ENCODE data around the gene CHCT1.
"Not testable (repeated sequence)": the region's sequence is repeated elsewhere in the genome, so short reads cannot be mapped to it uniquely, and the experiment has no call there.

CHCT1 gene

DNA sequence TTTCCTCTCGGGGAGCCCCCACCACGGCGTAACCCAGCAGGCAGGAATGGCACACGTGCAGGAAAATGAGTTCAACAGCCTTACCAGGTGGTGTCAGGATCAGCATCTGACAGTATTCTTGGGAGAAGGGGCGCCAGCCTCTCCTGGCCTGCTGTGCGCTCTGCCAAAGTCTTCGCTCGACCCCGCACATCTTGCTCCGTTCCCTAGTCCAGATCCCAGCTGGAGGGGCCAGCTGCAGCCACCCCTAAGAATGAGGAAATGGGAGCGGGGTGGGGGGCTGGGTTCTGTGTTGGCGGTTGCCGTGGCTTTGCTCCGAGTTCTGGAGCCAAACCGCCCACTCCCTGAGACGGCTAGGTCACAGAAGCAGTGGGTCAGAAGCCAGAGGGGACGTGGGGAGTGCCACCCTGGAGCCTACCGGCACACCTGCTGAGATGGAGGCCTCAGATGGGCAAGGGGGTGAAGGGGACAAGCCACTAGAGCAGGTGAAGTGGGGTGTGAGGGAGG, at the start of gene CHCT1:
TSS of gene CHCT1 (plus strand) at position 328 of the 504 bp plus-strand sequence. CDS start at position 432, 104 bp downstream.
- no peak for DNase-seq

GRCh38 chr17:60372790-60373483, 49.4 kb upstream of the CHCT1 start:
- DNase-seq: no peak

DNA sequence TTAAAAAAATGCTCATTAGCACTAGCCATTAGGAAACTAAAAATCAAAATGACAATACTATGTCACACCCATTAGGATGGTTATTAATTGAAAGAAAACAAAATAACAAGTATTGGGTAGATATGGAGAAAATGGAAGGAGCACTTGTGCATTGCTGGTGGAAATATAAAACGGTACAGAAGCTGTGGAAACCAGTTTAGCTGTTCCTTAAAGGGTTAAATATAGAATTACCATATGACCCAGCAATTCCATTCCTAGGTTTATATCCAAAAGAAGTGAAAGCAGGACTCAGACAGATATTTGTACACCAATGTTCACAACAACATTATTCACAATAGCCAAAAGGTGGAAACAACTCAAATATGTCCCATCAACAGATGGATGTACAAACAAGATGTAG, 44.1 kb upstream of the CHCT1 start:
- not testable (repeated sequence) for DNase-seq

- DNase-seq: not testable (repeated sequence)
These were observed 42.8 kb upstream of the CHCT1 start for GRCh38 chr17:60379461-60379860.

- no peak for DNase-seq
These were observed 40.3 kb upstream of the CHCT1 start for GRCh38 chr17:60381958-60382357.

- DNase-seq: no peak
These were observed 38.9 kb upstream of the CHCT1 start for GRCh38 chr17:60383379-60383778.

DNA sequence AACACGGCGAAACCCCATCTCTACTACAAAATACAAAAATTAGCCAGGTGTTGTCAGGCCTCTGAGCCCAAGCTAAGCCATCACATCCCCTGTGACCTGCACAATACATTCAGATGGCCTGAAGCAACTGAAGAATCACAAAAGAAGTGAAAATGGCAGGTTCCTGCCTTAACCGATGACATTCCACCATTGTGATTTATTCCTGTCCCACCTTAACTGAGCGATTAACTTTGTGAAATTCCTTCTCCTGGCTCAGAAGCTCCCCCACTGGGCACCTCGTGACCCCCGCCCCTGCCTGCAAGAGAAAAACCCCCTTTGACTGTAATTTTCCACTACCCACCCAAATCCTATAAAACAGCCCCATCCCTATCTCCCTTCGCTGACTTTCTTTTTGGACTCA, 37.4 kb upstream of the CHCT1 start:
- not testable (repeated sequence) for DNase-seq

GRCh38 chr17:60386147-60387058, 35.9 kb upstream of the CHCT1 start:
- DNase-seq: no peak

DNA sequence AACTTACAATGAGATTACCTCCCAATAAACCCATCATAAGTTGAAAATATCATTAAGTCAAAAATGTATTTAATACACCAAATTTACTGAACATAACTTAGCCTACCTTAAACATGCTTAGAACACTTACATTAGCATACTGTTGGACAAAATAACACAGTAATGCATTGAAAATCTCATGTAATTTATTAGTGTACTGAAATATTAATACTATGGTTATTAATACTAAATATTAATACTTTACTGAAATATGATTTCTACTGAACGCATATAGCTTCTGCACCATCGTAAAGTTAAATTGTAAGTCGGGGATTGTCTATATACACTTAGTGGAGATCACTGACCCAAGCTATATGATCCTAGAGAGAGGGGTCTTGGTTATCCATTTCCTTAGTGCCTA, 34.6 kb upstream of the CHCT1 start:
- no peak for DNase-seq

GRCh38 chr17:60388742-60389141, 33.5 kb upstream of the CHCT1 start:
- no peak for DNase-seq

- DNase-seq: no peak
These were observed 32.1 kb upstream of the CHCT1 start for GRCh38 chr17:60390186-60390585.

DNA sequence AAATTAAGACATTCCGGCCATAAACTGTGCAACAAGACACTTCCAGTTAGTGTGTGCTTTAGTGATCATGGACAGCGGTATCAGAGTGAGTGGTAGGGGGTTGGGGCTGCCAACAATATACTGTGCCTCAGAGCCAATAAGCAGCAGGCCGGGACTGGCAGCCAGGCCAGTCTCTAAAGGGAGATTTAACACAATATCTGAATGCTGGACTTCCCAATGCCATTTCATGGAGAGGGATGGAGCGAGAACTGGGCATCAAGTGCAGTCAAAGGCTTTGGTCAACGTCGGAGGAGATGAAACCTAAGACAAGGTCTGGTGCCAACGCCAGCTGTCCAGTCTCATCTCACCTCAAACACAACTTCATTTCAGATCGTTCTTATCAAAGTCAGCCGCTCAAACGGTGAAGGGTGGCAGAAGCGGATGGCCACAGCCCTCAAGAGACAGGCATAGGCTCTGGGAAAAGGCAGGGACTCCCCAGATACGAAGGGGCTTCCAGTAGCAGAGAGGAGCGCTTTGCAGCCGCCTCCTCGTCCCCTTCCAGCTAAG, 31.3 kb upstream of the CHCT1 start:
- no peak for DNase-seq

DNA sequence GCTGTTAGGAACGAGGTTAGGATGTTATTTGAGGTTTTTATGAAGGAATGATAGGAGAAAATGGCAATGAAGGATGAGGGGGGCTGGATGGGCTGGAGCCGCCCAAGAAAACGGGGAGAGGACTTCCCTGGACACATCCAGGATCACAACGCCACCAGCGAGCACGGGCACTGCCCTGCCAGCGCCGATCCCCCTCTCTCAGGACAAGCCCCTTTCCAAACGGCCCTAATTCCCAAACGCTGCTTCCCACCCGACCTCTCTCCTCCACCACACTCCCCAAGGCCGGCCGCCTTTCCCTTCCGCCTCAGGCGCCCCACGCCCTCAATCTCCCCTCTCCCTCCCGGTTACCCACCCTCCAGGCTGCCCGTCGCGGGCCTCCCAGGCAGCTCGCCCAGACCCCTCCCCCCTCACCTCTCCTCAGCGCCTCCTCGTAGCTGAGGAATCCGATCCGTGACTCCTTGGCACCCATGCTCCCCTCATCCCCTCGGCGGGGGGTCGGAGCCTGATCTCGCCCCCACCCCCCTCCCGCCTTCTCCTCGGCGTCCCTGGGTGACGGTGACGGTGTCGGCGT, 30.7 kb upstream of the CHCT1 start:
- DNase-seq: no peak

DNA sequence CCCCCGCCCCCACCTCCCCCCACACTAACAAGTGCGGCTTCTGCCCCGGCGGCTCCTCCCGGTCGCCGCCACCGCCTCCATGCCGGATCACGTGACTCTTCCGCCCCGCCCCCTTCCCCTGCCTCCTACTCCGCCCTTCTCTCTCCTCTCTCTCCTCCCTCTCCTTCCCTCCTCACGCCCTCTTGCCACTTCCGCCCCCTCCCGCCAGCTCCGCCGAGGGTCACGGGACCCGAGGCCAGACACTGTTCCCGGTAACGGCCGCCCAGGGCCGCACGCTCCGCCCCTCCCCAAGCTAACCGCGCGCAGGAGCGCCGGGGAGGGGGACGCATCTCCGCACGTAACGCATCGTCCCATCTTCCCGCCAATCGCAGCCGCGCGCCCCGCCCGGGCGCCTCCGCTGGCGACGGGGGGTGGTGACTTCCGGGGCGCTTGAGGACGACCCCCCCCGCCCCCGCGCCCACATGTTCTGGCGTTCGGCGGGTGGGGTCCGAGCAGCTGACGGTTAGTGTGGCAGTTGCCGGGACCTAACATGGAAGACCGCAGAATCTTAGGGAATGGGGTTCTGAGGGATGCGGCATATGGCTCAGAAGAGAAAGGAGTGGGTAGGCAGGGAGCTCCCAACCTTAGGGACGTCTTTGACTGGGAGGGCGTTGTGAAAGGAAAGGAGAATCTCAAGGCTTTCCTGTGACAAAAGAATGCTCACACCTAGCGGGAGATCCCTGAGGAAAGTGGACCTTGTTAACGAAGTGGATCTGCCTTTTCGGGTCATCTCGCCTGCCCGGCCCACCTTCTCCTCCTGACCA, 30.0 kb upstream of the CHCT1 start, which contains the start of gene USP32:
TSS of gene USP32 (minus strand) at position 92 of the 803 bp plus-strand sequence. CDS start 194 bp downstream, outside the sequence.
- peak; percentile 93 to 98 (median 96) for DNase-seq

DNA sequence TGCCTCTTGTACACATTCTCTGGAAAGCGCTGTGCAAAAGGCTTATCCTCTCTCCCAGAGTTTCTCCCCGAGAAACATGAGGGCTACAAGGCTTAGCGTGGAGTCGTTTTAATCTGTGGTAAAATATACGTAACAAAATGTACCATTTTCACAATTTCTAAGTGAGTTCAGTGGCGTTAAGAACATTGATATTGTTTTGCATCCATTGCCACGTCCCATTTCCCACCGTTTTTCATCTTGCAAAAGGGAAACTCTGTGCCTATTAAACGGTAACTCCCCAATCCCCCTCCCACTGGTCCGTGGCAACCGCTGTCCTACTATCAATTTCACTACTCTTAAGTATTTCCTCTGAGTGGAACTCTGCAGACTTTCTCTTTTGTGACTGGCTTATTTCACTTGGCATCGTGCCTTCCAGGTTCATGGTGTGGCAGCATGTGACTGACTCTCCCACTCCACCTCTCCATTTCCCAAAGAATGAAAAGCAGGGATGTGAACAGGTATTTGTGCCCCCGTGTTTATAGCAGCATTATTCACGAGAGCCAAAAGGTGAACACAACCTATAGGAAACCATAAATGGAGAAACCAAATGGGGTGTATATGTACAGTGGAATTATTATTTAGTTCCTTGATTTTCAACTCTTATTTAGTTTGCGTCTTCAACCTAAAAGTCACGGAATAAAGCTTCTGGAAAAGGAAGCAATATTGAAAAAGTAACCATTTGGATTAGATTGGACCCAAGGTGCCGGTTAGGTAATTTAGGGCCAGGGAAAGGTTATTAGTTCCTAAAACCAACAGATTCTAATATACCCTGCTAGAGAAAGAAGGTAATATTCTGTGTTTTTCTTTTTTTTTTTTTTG, 29.2 kb upstream of the CHCT1 start:
- no peak for DNase-seq

- DNase-seq: no peak
These were observed 28.2 kb upstream of the CHCT1 start for GRCh38 chr17:60393840-60394723.

DNA sequence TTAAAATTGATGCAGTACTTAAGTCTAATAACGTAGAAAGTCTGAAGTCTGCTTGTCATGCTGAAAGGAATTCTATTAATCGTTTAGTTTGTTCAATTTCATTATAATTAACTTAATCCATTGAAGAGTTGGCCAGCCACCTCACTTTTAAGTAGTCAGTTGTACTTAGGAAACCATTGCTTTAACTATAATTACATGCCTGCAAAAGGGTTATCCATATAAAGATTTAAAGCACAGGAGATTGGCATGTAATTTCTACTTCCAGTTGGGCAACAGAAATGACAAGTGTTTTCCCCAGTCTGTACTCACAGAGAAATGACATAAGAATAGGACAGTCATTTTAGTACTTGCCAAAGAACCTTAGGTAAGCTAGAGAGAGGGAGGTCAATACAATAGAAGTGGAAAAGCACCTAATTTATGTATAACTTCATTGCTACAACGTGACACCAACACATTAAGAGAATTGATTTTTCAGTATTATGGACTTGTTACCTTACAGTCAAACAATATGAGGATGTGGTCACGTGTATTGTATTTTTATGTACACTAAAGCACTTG, 26.7 kb upstream of the CHCT1 start:
- no peak for DNase-seq

GRCh38 chr17:60396412-60396811, 25.9 kb upstream of the CHCT1 start:
- no peak for DNase-seq

DNA sequence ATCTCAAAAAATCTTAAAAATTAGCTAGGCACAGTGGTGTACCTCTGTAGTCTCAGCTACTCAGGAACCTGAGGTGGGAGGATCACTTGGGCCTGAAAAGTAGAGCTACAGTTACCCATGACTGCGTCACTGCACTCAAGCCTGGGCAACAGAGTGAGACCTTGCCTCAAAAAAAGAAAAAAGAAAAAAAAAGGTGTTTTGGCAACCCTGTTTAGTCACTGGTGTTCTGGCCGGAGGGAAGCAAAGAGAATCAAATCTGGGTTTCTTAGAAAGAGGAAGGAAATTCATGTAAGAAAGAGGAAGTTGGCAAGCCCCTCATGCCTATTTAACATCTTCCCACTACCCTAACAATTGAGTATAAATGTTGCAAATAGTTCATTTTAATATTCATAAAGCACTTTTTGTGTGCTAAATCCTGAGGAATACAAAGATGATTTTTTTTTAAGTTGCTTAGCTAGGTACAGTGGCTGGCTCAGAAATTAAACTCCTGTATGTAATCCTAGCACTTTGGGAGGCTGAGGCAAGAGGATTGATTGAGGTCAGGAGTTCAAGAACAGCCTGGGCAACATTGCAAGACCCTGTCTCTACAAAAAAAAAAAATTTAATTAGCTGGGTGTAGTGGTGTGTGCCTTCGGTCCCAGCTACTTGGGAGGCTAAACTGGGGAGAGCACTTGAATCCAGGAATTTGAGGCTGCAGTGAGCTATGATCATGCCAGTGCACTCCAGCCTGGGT, 23.9 kb upstream of the CHCT1 start:
- no peak for DNase-seq

Measured in activated CD4-positive, CD25-positive, alpha-beta regulatory T cell (primary cell).